H1 (cell line): Measurements from ENCODE around the gene POLE4. TPM values are rescaled to one million over a fixed set of nuclear protein-coding genes. Genes with fewer than 3 reads are reported as not detected.

ENCODE experiments used
- BACH1 ChIP-seq: IDR thresholded peaks from 2 replicates; pipeline ENCODE4 v1.6.1; 2012; ENCODE audit warnings: low read length, improper control_type of control experiment
- CBX8 ChIP-seq: fragments of 300-800, 300-1000 bp; sonication (generic); IDR thresholded peaks from 2 replicates; pipeline ENCODE4 v1.7.1; 2016; ENCODE audit warnings: low read depth, low read length, borderline replicate concordance
- CHD1 ChIP-seq: IDR thresholded peaks from 2 replicates; pipeline ENCODE4 v1.6.1; 2012; ENCODE audit warnings: low read depth, low read length, improper control_type of control experiment
- CHD7 ChIP-seq: fragments of 300-600 bp; sonication (generic); IDR thresholded peaks from 2 replicates; pipeline ENCODE4 v1.7.1; 2012; ENCODE audit warnings: low read length, moderate library complexity, mild to moderate bottlenecking, inconsistent platforms; ENCODE audit not compliant: insufficient replicate concordance
- E2F6 ChIP-seq: IDR thresholded peaks from 2 replicates; pipeline ENCODE4 v1.6.1; 2012; ENCODE audit warnings: inconsistent platforms
- GTF2F1 ChIP-seq: IDR thresholded peaks from 2 replicates; pipeline ENCODE4 v1.6.1; 2012; ENCODE audit warnings: low read depth, low read length, improper control_type of control experiment, borderline replicate concordance
- JUN ChIP-seq: IDR thresholded peaks from 2 replicates; pipeline ENCODE4 v1.6.1; 2011; ENCODE audit warnings: low read depth, mild to moderate bottlenecking, improper control_type of control experiment, low read length
- KDM4A ChIP-seq: IDR thresholded peaks from one replicate; pipeline ENCODE4 v1.7.1; 2012; ENCODE audit warnings: low read depth, mild to moderate bottlenecking, moderate library complexity, low read length, inconsistent platforms; ENCODE audit not compliant: severe bottlenecking
- KDM5A ChIP-seq: fragments of 200-600 bp; IDR thresholded peaks from 2 replicates; pipeline ENCODE4 v1.7.1; 2012; ENCODE audit warnings: mild to moderate bottlenecking, low read length, inconsistent platforms, mixed read lengths
- POU5F1 ChIP-seq: IDR thresholded peaks from 2 replicates; pipeline ENCODE4 v1.6.1; 2011; ENCODE audit warnings: low read depth, mild to moderate bottlenecking, low read length, moderate library complexity
- SIN3A ChIP-seq, 2 experiments: IDR thresholded peaks in 1 of 2; conservative IDR thresholded peaks in 1 of 2; 2 replicates each; pipeline ENCODE4 v1.6.1; 2011 to 2012; ENCODE audit warnings: low read length in 2 of 2, improper control_type of control experiment in 1 of 2, low read depth in 1 of 2, mild to moderate bottlenecking in 1 of 2
- TAF1 ChIP-seq: IDR thresholded peaks from 2 replicates; pipeline ENCODE4 v1.6.1; 2011; ENCODE audit warnings: mild to moderate bottlenecking, low read depth, low read length
- polyA plus RNA-seq, 7 experiments: library from polyadenylated mRNA; depleted of rRNA in 3 of 7; stranded (reverse) in 5 of 7; unstranded in 2 of 7; fragments of >200 nt in 5 of 7; fragments of 200-250 nt in 2 of 7; gene quantifications; 1 replicate in 5 of 7; 2 replicates in 1 of 7; 4 replicates in 1 of 7; pipeline versions ENCODE4 v1.2.1 to v1.2.3, GENCODE V29; 2011 to 2013; ENCODE audit warnings: missing spikeins in 2 of 7, mixed read lengths in 2 of 7
- total RNA-seq: library from RNA; stranded (reverse); fragmentation: NEBNext Ultra II Directional; extraction: Animal tissue kit (Norgen Biotek cat#: 25700); gene quantifications from 2 replicates; pipeline ENCODE4 v1.2.1, GENCODE V29; 2021

The POLE4 gene
- total and polyA plus RNA-seq, 2 of the 8 experiments (the other 6 are each of a cell fraction or from before 2014, with no cell fraction given) = 16.7 to 44.7 TPM

- no peak for TF ChIP-seq CHD7
- TF ChIP-seq JUN = no peak
- TF ChIP-seq GTF2F1 = no peak
- TF ChIP-seq E2F6 = no peak
- TF ChIP-seq POU5F1 = no peak
- no peak for TF ChIP-seq TAF1
- TF ChIP-seq KDM4A = no peak
- TF ChIP-seq BACH1 = no peak
- no peak for TF ChIP-seq CBX8
- no peak for TF ChIP-seq SIN3A (conservative IDR thresholded peaks at IDR 0.05 in 1 of 2, IDR thresholded peaks at IDR 0.05 in 1 of 2; ENCODE audit: low read depth in 1 of 2, low read length in 2 of 2)
- TF ChIP-seq KDM5A = no peak
- no peak for TF ChIP-seq CHD1
Measured at GRCh38 chr2:74952575-74952974, 5.9 kb upstream of the POLE4 start (continued).
